ENCODE data around the gene SCG5. TPM values are rescaled to one million over a fixed set of nuclear protein-coding genes. Genes with fewer than 3 reads are reported as not detected.
A peak's percentile ranks its signal among the peaks of the same experiment; 100 is the strongest.

The SCG5 gene
- total RNA-seq, 4 donors from 2014 or later, result 1.2 to 6.6 (median 2.9) TPM

DNA sequence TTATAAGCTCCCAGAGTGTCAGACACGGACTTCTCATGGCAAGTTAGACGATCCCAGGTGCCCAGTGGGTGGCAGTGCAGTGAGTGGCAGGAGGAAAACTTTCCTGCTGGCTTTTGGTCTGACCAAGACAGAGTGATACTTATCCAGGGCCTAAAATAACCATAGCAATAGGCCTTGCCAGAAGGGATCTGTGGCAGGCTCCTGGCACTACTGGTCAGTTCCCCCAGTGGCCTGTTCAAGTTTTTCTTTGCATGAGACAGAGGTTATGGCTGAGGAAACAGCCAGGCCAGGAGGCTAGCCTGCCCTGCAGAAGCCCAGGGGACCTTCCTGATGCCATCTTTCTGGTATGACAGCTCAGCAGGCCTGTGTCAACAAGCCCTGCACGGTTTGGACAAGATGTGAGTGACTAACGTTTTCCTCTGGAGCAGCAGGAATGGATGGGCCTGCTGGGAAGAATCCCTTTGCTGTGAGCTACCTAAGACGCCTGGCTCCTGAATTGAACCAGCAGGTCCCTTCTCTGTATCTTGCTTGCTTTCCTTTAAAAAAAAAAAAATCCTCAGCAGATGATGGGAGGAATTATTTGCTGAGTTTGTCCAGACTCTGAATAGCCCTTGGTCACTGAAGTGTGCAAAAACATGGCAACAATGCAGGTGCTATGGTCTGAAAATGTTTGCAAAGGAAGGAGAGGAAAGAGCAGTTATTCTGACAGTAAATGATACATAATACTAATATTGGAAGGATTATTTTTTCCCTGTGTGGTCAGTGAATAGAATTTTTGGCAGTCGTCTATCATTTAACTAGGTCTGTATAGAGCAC lies 18.0 kb downstream of the SCG5 start:
- peak; percentile 78 for DNase-seq (ENCODE audit: extremely low spot score)
- WGBS, result 44% methylated on average over 6 of the region's 6 CpGs

DNA sequence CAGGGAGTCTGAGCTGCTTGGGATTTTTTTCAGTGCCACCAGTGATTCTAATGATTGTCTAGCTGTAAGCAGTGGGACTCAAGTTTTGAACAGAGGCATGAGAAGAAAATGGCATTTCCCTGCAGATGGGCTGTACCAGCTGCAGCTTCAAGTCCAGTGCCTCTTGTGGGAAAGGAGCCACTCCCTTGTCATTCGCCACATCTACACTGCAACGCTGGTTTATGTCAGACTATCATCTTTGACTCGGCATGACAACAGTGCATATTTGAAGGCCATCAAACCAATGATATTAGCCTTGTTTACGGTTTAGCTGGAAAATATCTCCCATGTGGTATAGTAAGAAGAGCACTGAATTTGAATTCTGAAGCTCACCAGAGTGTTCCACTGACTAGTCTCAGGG lies 22.2 kb downstream of the SCG5 start:
- intact Hi-C loops (cut with DNase I), result no loop called here
- H3K27ac ChIP-seq (replicated peaks in 1 of 4), result no peak overlapping the region
- TF ChIP-seq, protein P1, sequence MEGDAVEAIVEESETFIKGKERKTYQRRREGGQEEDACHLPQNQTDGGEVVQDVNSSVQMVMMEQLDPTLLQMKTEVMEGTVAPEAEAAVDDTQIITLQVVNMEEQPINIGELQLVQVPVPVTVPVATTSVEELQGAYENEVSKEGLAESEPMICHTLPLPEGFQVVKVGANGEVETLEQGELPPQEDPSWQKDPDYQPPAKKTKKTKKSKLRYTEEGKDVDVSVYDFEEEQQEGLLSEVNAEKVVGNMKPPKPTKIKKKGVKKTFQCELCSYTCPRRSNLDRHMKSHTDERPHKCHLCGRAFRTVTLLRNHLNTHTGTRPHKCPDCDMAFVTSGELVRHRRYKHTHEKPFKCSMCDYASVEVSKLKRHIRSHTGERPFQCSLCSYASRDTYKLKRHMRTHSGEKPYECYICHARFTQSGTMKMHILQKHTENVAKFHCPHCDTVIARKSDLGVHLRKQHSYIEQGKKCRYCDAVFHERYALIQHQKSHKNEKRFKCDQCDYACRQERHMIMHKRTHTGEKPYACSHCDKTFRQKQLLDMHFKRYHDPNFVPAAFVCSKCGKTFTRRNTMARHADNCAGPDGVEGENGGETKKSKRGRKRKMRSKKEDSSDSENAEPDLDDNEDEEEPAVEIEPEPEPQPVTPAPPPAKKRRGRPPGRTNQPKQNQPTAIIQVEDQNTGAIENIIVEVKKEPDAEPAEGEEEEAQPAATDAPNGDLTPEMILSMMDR (IDR thresholded peaks at IDR 0.05), result no peak
- TF ChIP-seq POLR2AphosphoS5 (IDR thresholded peaks at IDR 0.05) (no peak), EP300 (IDR thresholded peaks at IDR 0.05) (no peak), POLR2A (IDR thresholded peaks at IDR 0.05; ENCODE audit: low read depth) (no peak)
- DNase-seq (ENCODE audit: extremely low spot score), result peak; percentile 42
- H3K27me3 ChIP-seq, result no peaks in the 10 kb centered on the region
- H3K4me1 ChIP-seq, result peaks cover 0 to 16% (median 13%) of the 10 kb centered on the region in 4 donors
- no peaks in the 10 kb centered on the region for H3K36me3 ChIP-seq
- 100% methylated on average over 4 of the region's 4 CpGs for WGBS
- H3K9me3 ChIP-seq, result no peaks in the 10 kb centered on the region
- H3K4me3 ChIP-seq, result no peak overlapping the region

More for the DNA sequence above, 18.0 kb downstream of the SCG5 start:
- H3K36me3 ChIP-seq, result no peaks in the 10 kb centered on the region
- H3K4me3 ChIP-seq, result no peak overlapping the region
- TF ChIP-seq POLR2AphosphoS5 (IDR thresholded peaks at IDR 0.05), result peak in 1 of 2 donors; percentile 37
- TF ChIP-seq, protein P1 (IDR thresholded peaks at IDR 0.05), result no peak
- H3K27me3 ChIP-seq, result peaks cover 0 to 3% (median 0%) of the 10 kb centered on the region in 4 donors
- intact Hi-C loops (cut with DNase I), result loop anchor here (5.0 to 10.0 kb wide), 2 partner anchors 338 to 475 kb away; no protein-coding TSS in a partner anchor
- peak overlapping the region; percentile 18 to 60 (median 52) for H3K27ac ChIP-seq (replicated peaks in 1 of 4)
- no peaks in the 10 kb centered on the region for H3K9me3 ChIP-seq
- H3K4me1 ChIP-seq, result peaks cover 0 to 19% (median 15%) of the 10 kb centered on the region in 4 donors

DNA sequence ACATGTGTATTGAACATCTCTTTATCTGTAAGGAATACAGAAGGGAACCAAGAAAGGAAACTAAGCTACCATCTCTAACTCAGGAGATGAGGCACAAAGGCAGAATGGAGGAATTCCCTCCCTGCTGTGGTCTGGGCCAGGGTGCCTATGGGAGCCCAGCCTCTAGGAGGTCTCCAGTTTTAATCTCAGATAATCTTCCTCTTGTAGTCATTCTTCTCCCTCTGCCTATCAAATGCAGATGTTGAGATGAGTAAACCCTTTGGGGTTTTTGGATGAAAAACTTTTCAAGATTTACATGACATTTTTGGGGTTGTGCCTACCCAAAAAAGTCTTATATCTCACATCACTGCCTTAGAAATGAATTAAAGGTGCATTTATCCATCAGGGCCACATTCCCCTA lies 23.3 kb downstream of the SCG5 start:
- TF ChIP-seq, protein P1 (IDR thresholded peaks at IDR 0.05), result no peak
- TF ChIP-seq EP300 (IDR thresholded peaks at IDR 0.05) (no peak), POLR2AphosphoS5 (IDR thresholded peaks at IDR 0.05) (no peak), POLR2A (IDR thresholded peaks at IDR 0.05; ENCODE audit: low read depth) (no peak)
- intact Hi-C loops (cut with DNase I), result loop anchor here (5.0 kb wide), 3 partner anchors 158 to 328 kb away; no protein-coding TSS in a partner anchor
- no peak overlapping the region for H3K27ac ChIP-seq (replicated peaks in 1 of 4)
- H3K9me3 ChIP-seq, result no peaks in the 10 kb centered on the region
- H3K4me3 ChIP-seq, result no peak overlapping the region
- no peaks in the 10 kb centered on the region for H3K27me3 ChIP-seq
- H3K4me1 ChIP-seq, result peaks cover 0 to 9% (median 8%) of the 10 kb centered on the region in 4 donors
- no peaks in the 10 kb centered on the region for H3K36me3 ChIP-seq
- no peak for DNase-seq (ENCODE audit: extremely low spot score)

DNA sequence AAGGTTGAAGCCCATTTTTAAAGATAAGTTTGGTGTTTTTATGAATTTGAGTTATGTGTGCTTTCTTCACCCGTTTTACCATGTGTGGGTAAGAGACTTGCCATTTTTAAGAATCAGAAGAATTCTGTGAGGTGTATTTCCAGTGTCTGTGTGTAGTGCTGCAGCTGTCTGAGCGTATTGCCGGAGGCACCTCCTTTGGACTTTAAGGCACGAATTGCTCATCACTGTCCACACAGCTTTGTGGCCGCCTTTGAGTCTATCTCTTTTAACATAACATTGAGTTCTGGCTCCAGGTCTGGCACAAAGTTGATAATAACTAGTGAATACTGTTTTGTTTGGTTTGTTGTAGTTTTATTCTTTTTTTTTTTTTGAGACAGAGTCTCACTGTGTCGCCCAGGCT lies 25.8 kb downstream of the SCG5 start:
- no peaks in the 10 kb centered on the region for H3K9me3 ChIP-seq
- intact Hi-C loops (cut with DNase I), result loop anchor here (5.0 kb wide), 3 partner anchors 155 to 325 kb away; no protein-coding TSS in a partner anchor
- DNase-seq (ENCODE audit: extremely low spot score), result no peak

More for the DNA sequence above, 25.8 kb downstream of the SCG5 start:
- Histone ChIP-seq H3K27ac (replicated peaks in 1 of 4) (no peak overlapping the region), H3K27me3 (no peaks in the 10 kb centered on the region), H3K36me3 (no peaks in the 10 kb centered on the region), H3K4me1 (peaks cover 3 to 31% (median 23%) of the 10 kb centered on the region in 4 donors), H3K4me3 (no peak overlapping the region)
- TF ChIP-seq EP300 (IDR thresholded peaks at IDR 0.05) (no peak), POLR2AphosphoS5 (IDR thresholded peaks at IDR 0.05) (no peak), POLR2A (IDR thresholded peaks at IDR 0.05; ENCODE audit: low read depth) (no peak)
- TF ChIP-seq, protein P1 (IDR thresholded peaks at IDR 0.05), result no peak
- over 99% methylated on average over 6 of the region's 6 CpGs for WGBS
